Measurements from ENCODE around the gene ZKSCAN3. TPM values are rescaled to one million over a fixed set of nuclear protein-coding genes. Genes with fewer than 3 reads are reported as not detected.

ZKSCAN3 gene
- polyA plus RNA-seq, 4 donors = 8.1 to 11.7 (median 10.2) TPM

Other genes with a start within 250 kb of the ZKSCAN3 start
- 10 to 100 TPM in 3 of 4 donors, 1 to 10 TPM in 1; 9.0 to 13.5 (median 12.6) TPM for gene ZSCAN16, start 225.3 kb upstream of the ZKSCAN3 start, polyA plus RNA-seq (ENCODE audit: insufficient read length in 4 of 4)
- 10 to 100 TPM; 36.4 to 46.0 (median 42.0) TPM for gene ZKSCAN8, start 208.1 kb upstream of the ZKSCAN3 start, polyA plus RNA-seq (ENCODE audit: insufficient read length in 4 of 4)
- 10 to 100 TPM; 24.6 to 31.6 (median 30.5) TPM for gene ZSCAN9, start 124.7 kb upstream of the ZKSCAN3 start, polyA plus RNA-seq (ENCODE audit: insufficient read length in 4 of 4)
- gene ZKSCAN4, start 97.7 kb upstream of the ZKSCAN3 start, polyA plus RNA-seq (ENCODE audit: insufficient read length in 4 of 4) = 10 to 100 TPM; 11.2 to 12.9 (median 12.1) TPM
- 1 to 10 TPM; 2.1 to 2.5 (median 2.3) TPM for gene NKAPL, start 90.7 kb upstream of the ZKSCAN3 start, polyA plus RNA-seq (ENCODE audit: insufficient read length in 4 of 4)
- 10 to 100 TPM; 31.4 to 41.5 (median 36.9) TPM for gene ZSCAN26, start 82.8 kb upstream of the ZKSCAN3 start, polyA plus RNA-seq (ENCODE audit: insufficient read length in 4 of 4)
- gene PGBD1, start 68.4 kb upstream of the ZKSCAN3 start, polyA plus RNA-seq (ENCODE audit: insufficient read length in 4 of 4) = 10 to 100 TPM in 2 of 4 donors, 1 to 10 TPM in 2; 9.4 to 11.8 (median 9.9) TPM
- 10 to 100 TPM in 2 of 4 donors, 1 to 10 TPM in 2; 8.4 to 11.2 (median 9.5) TPM for gene ZSCAN31, start 13.8 kb upstream of the ZKSCAN3 start, polyA plus RNA-seq (ENCODE audit: insufficient read length in 4 of 4)
- gene ZSCAN12, start 49.8 kb downstream of the ZKSCAN3 start, polyA plus RNA-seq (ENCODE audit: insufficient read length in 4 of 4) = 10 to 100 TPM; 14.5 to 16.7 (median 15.0) TPM
- gene ZSCAN23, start 93.5 kb downstream of the ZKSCAN3 start, polyA plus RNA-seq (ENCODE audit: insufficient read length in 4 of 4) = 10 to 100 TPM; 12.2 to 16.4 (median 13.9) TPM
- not detected for gene GPX6, start 165.8 kb downstream of the ZKSCAN3 start, polyA plus RNA-seq (ENCODE audit: insufficient read length in 4 of 4)
- not detected for gene GPX5, start 175.9 kb downstream of the ZKSCAN3 start, polyA plus RNA-seq (ENCODE audit: insufficient read length in 4 of 4)